WTC11 (cell line): Measurements from ENCODE around the gene JMJD4. TPM values are rescaled to one million over a fixed set of nuclear protein-coding genes. Genes with fewer than 3 reads are reported as not detected.

Source experiments
- ATAC-seq: fragments of 200-7000 bp; cut with Tn5 transposase; 2 replicates; pipeline ENCODE4 v1.10.0; 2021; ENCODE audit warnings: mild to moderate bottlenecking, moderate library complexity
- CTCF ChIA-PET: fragments of 300-600 bp; sonication (Branson Sonifier 250); formaldehyde crosslinking; loops from one replicate; lab custom pipeline; 2021; ENCODE audit warnings: antibody characterized with exemption; lab: Charles Lee
- POLR2A ChIA-PET: fragments of 350-600 bp; sonication (Branson Sonifier 250); formaldehyde crosslinking; loops from one replicate; lab custom pipeline; 2021; ENCODE audit warnings: antibody characterized with exemption; lab: Charles Lee
- DNase-seq: peaks from one replicate; pipeline ENCODE4 v3.0.0; 2021; ENCODE audit warnings: low spot score
- H3K27ac Mint-ChIP-seq: 2 replicates; pipeline ENCODE4 v1.8.0; 2021; ENCODE audit warnings: mixed read lengths
- H3K27me3 Mint-ChIP-seq: 2 replicates; pipeline ENCODE4 v1.8.0; 2021; ENCODE audit warnings: low read depth, mild to moderate bottlenecking, moderate library complexity, mixed read lengths
- H3K36me3 Mint-ChIP-seq: 2 replicates; pipeline ENCODE4 v1.8.0; 2021; ENCODE audit warnings: mixed read lengths
- H3K4me1 Mint-ChIP-seq: 2 replicates; pipeline ENCODE4 v1.8.0; 2022; ENCODE audit warnings: mixed read lengths
- H3K4me3 Mint-ChIP-seq: 2 replicates; pipeline ENCODE4 v1.8.0; 2021; ENCODE audit warnings: mild to moderate bottlenecking, moderate library complexity, mixed read lengths
- H3K9me3 Mint-ChIP-seq: 2 replicates; pipeline ENCODE4 v1.8.0; 2021; ENCODE audit warnings: mixed read lengths
- AFF4 ChIP-seq: sonication (generic); formaldehyde crosslinking; IDR thresholded peaks from 2 replicates; pipeline ENCODE4 v1.8.1; 2023; ENCODE audit warnings: mild to moderate bottlenecking, missing genetic modification reagents, borderline replicate concordance
- ATF3 ChIP-seq: sonication (generic); formaldehyde crosslinking; conservative IDR thresholded peaks from 2 replicates; pipeline ENCODE4 v1.8.1; 2022; ENCODE audit warnings: mild to moderate bottlenecking, missing genetic modification reagents
- CBFB ChIP-seq: sonication (generic); formaldehyde crosslinking; IDR thresholded peaks from 2 replicates; pipeline ENCODE4 v1.8.1; 2022; ENCODE audit warnings: mild to moderate bottlenecking, low read depth, missing genetic modification reagents
- E2F4 ChIP-seq: sonication (generic); formaldehyde crosslinking; IDR thresholded peaks from 2 replicates; pipeline ENCODE4 v1.8.1; 2022; ENCODE audit warnings: low read depth, mild to moderate bottlenecking, moderate library complexity, missing genetic modification reagents, borderline replicate concordance
- FOXJ3 ChIP-seq: sonication (generic); formaldehyde crosslinking; IDR thresholded peaks from 2 replicates; pipeline ENCODE4 v1.9.0; 2021; ENCODE audit warnings: missing genetic modification reagents, mild to moderate bottlenecking, borderline replicate concordance
- JUN ChIP-seq: sonication (generic); formaldehyde crosslinking; IDR thresholded peaks from 2 replicates; pipeline ENCODE4 v1.8.0; 2023; ENCODE audit warnings: mild to moderate bottlenecking, missing genetic modification reagents
- NFYB ChIP-seq: sonication (generic); formaldehyde crosslinking; conservative IDR thresholded peaks from 2 replicates; pipeline ENCODE4 v1.8.0; 2022; ENCODE audit warnings: low read depth, missing genetic modification reagents
- PRRX2 ChIP-seq: fragments of 250-450 bp; sonication (Bioruptor Pico); IDR thresholded peaks from 2 replicates; pipeline ENCODE4 v1.8.0; 2021; ENCODE audit warnings: mild to moderate bottlenecking
- TCF7 ChIP-seq: sonication (generic); formaldehyde crosslinking; IDR thresholded peaks from 2 replicates; pipeline ENCODE4 v1.8.0; 2022; ENCODE audit warnings: mild to moderate bottlenecking, low read depth, missing genetic modification reagents, moderate library complexity
- TEAD1 ChIP-seq: sonication (generic); formaldehyde crosslinking; IDR thresholded peaks from 2 replicates; pipeline ENCODE4 v1.8.0; 2022; ENCODE audit warnings: mild to moderate bottlenecking, missing genetic modification reagents
- ZBTB43 ChIP-seq: sonication (generic); formaldehyde crosslinking; IDR thresholded peaks from 2 replicates; pipeline ENCODE4 v1.8.1; 2023; ENCODE audit warnings: mild to moderate bottlenecking, missing genetic modification reagents
- ZNF121 ChIP-seq: sonication (generic); formaldehyde crosslinking; IDR thresholded peaks from 2 replicates; pipeline ENCODE4 v1.8.0; 2023; ENCODE audit warnings: missing genetic modification reagents
- ZNF396 ChIP-seq: fragments of 250-450 bp; sonication (Bioruptor Pico); IDR thresholded peaks from 2 replicates; pipeline ENCODE4 v1.8.0; 2021; ENCODE audit warnings: mild to moderate bottlenecking, moderate library complexity, borderline replicate concordance
- ZNF423 ChIP-seq: fragments of 250-450 bp; sonication (Bioruptor Pico); IDR thresholded peaks from 2 replicates; pipeline ENCODE4 v2.1.2; 2022; ENCODE audit warnings: mild to moderate bottlenecking, moderate library complexity
- ZNF425 ChIP-seq: fragments of 250-450 bp; sonication (Bioruptor Pico); conservative IDR thresholded peaks from 2 replicates; pipeline ENCODE4 v1.9.0; 2021; ENCODE audit warnings: mild to moderate bottlenecking
- ZNF532 ChIP-seq: fragments of 250-450 bp; sonication (Bioruptor Pico); IDR thresholded peaks from 2 replicates; pipeline ENCODE4 v1.9.0; 2021; ENCODE audit warnings: mild to moderate bottlenecking, borderline replicate concordance
- total RNA-seq: library from RNA; stranded (reverse); gene quantifications from 3 replicates; pipeline ENCODE4 v1.2.3, GENCODE V29; 2021

Gene JMJD4
- total RNA-seq, 1 experiment from 2014 or later: 13.7 TPM

- no peak for ATAC-seq
Measured at GRCh38 chr1:227768640-227769039, 33.5 kb upstream of the JMJD4 start.

GRCh38 chr1:227768125-227768439 is 33.0 kb upstream of the JMJD4 start:
- no peak overlapping the region for H3K4me3 Mint-ChIP-seq
- peaks cover 35% of the 10 kb centered on the region for H3K36me3 Mint-ChIP-seq
- ATAC-seq (no peak), DNase-seq (no peak)
- ChIA-PET POLR2A (no interaction called here), CTCF (interaction anchor here (2.6 kb wide), 1 partner anchor 185 kb away, joined by 10 read pairs; no protein-coding TSS in a partner anchor)
- TF ChIP-seq ZNF423 (CRISPR knock-in tag) (no peak), ZNF121 (CRISPR knock-in tag) (no peak), ZNF396 (CRISPR knock-in tag) (no peak)
- no peaks in the 10 kb centered on the region for H3K4me1 Mint-ChIP-seq
- H3K9me3 Mint-ChIP-seq: no peaks in the 10 kb centered on the region
- no peaks in the 10 kb centered on the region for H3K27me3 Mint-ChIP-seq
- no peak overlapping the region for H3K27ac Mint-ChIP-seq

More at GRCh38 chr1:227768640-227769039, 33.5 kb upstream of the JMJD4 start:
- Mint-ChIP-seq H3K27ac (no peak overlapping the region), H3K4me1 (no peaks in the 10 kb centered on the region), H3K36me3 (peaks cover 35% of the 10 kb centered on the region), H3K4me3 (no peak overlapping the region), H3K27me3 (no peaks in the 10 kb centered on the region), H3K9me3 (no peaks in the 10 kb centered on the region)
- no peak for DNase-seq
- ChIA-PET CTCF (interaction anchor here (2.6 kb wide), 1 partner anchor 185 kb away, joined by 10 read pairs; no protein-coding TSS in a partner anchor), POLR2A (no interaction called here)
- TF ChIP-seq ATF3 (CRISPR knock-in tag) (no peak), ZNF532 (CRISPR knock-in tag) (no peak), FOXJ3 (CRISPR knock-in tag) (no peak), ZNF396 (CRISPR knock-in tag) (no peak), TEAD1 (CRISPR knock-in tag) (no peak)

- H3K9me3 Mint-ChIP-seq: no peaks in the 10 kb centered on the region
- H3K4me1 Mint-ChIP-seq: no peaks in the 10 kb centered on the region
- no peak overlapping the region for H3K4me3 Mint-ChIP-seq
- DNase-seq (no peak), ATAC-seq (no peak)
- POLR2A ChIA-PET: no interaction called here
- CTCF ChIA-PET: interaction anchor here (2.6 kb wide), 1 partner anchor 186 kb away, joined by 10 read pairs; no protein-coding TSS in a partner anchor
- H3K36me3 Mint-ChIP-seq: peaks cover 34% of the 10 kb centered on the region
- H3K27ac Mint-ChIP-seq: no peak overlapping the region
- no peaks in the 10 kb centered on the region for H3K27me3 Mint-ChIP-seq
- TF ChIP-seq AFF4 (CRISPR knock-in tag): no peak
- no peak for TF ChIP-seq ATF3 (CRISPR knock-in tag)
- no peak for TF ChIP-seq NFYB (CRISPR knock-in tag)
- TF ChIP-seq ZBTB43 (CRISPR knock-in tag): no peak
- TF ChIP-seq PRRX2 (CRISPR knock-in tag): no peak
- TF ChIP-seq ZNF396 (CRISPR knock-in tag): no peak
- no peak for TF ChIP-seq CBFB (CRISPR knock-in tag)
- TF ChIP-seq ZNF425 (CRISPR knock-in tag): no peak
- TF ChIP-seq TCF7 (CRISPR knock-in tag): no peak
- TF ChIP-seq JUN (CRISPR knock-in tag): no peak
- TF ChIP-seq E2F4 (CRISPR knock-in tag): no peak
Measured at GRCh38 chr1:227767401-227768124, 32.5 kb upstream of the JMJD4 start.
